Stimulated activated CD4-positive, alpha-beta T cell treated with anti-CD3 and anti-CD28 coated beads, Interleukin-4, amount 100 ng/mL, for 24 hours (primary cell): ENCODE data around the gene SLC5A1.
A peak's percentile ranks its signal among the peaks of the same experiment; 100 is the strongest.
"Not testable (repeated sequence)": the region's sequence is repeated elsewhere in the genome, so short reads cannot be mapped to it uniquely, and the experiment has no call there.

Experiments used
- DNase-seq: peaks from one replicate; pipeline ENCODE4 v3.0.0-alpha.2; 2020

The SLC5A1 gene

GRCh38 chr22:32097881-32098499, 54.9 kb downstream of the SLC5A1 start:
- DNase-seq: no peak

DNA sequence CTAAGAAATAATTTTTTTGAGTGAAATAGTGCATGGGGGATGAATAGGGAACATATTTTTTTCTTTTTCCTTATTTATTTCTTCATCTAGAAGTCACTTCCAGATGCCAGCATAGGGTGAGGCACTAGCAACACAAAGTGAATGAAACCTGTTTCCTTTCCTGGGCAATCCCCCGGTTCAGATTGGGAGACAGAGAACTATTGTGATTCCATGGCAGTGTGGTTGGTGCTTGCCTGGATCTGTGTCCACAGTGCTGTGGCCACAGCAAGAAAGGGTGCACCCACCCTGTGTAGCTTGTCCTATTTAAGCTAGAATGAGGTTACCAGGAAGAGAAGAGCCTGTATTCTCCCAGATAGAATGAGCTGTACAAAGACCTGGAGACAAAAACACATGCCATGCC, 57.6 kb downstream of the SLC5A1 start:
- no peak for DNase-seq

GRCh38 chr22:32103658-32104315, 60.7 kb downstream of the SLC5A1 start:
- DNase-seq: no peak

DNA sequence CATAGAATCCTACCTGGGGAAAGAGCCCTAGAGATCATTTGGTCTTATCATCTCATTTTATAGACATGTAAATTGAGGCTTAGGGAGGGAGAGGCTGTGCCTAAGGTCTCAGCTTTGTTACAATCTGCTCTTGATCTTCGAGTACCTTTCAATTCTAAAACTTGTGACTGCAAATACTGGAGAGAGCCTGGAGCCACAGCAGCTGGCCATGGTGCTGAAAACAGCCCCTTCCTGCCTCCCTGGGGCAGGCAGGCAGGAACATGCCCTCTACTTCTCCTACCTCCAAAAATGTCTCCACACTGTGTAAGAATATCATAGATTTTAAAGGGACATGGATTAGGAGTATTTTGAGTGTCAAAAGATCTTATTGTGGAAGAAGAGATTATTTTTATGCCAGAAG, 63.9 kb downstream of the SLC5A1 start:
- DNase-seq: no peak

DNA sequence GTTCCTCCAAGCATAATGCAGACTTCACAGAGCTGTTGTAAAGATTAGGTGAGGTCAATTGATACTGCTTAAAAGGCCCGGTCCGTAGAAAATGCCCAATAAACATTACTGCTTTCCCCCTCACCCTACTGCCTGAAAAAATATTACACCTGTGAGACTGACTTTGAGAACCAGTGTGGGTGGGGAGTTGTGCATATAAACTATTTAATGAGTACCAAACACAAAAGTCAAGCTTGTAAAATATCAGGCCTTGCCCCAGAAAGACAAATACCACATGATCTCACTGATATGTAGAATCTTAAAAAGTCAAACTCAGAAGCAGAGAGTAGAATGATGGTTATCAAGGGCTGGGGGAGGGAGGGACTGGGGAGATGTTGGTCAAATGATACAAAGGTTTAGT, 69.3 kb downstream of the SLC5A1 start:
- no peak for DNase-seq

GRCh38 chr22:32119568-32120235, 76.6 kb downstream of the SLC5A1 start:
- no peak for DNase-seq

DNA sequence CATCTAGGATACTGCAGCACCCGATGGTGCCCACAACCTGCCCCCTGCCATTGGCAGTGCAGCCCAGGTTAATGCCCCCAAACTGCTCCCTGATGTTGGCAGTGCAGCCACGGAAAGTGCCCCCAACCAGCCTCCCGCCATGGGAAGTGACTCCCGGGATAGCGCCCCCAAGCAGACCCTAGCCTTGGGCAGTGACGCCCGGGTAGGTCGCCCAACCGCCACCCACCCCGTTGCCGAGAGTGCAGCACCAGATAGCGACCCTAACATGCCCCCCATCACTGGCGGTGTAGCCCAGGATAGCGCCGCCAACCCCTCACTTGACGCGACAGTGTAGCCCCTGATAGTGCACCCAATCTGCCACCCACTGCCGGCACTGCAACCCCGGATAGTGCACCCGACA, 77.5 kb downstream of the SLC5A1 start:
- DNase-seq: no peak

- DNase-seq: no peak
Measured at GRCh38 chr22:32122899-32123298, 79.8 kb downstream of the SLC5A1 start.

GRCh38 chr22:32123657-32124056, 80.6 kb downstream of the SLC5A1 start:
- no peak for DNase-seq

- DNase-seq: no peak
Measured at GRCh38 chr22:32127904-32128303, 84.8 kb downstream of the SLC5A1 start.

DNA sequence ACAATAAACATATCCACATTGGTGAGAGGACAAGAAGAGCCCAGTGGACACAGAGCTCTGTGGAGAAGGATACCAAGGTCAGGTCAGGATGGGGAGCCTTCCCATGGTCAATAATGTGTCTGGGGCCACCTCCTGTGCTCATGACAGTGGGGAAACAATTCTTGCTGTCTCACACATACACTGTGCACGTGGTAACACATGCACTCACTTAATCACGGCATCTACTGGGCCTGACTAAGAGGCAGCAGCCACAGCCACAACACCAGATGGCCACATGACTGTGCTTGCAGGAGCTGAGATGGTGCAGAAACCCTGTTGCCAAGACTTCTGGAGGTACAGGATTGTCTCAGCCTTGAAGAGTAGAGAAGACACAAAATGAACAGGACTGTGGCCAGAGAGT, 87.4 kb downstream of the SLC5A1 start:
- DNase-seq: no peak

GRCh38 chr22:32132126-32132525, 89.1 kb downstream of the SLC5A1 start:
- DNase-seq: no peak

DNA sequence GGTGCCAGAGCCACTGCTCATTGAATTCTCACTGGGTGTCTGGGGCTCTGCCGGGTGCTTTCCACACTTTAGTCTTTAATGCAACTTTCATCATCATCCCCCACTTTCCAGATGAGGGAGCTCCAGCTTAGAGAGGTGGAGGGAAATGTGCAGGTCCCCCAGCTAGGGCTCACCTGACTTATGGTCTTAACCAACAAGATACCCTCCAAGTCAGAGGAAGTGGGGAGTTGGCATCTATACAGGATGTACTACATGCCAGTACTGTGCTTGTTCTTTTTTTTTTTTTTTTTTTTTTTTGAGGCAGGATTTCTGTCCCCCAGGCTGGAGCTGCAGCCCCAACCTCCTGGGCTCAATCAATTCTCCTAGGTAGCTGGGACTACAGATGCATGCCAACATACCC, 89.7 kb downstream of the SLC5A1 start:
- DNase-seq: no peak

- not testable (repeated sequence) for DNase-seq
Measured at GRCh38 chr22:32134796-32135195, 91.7 kb downstream of the SLC5A1 start.

DNA sequence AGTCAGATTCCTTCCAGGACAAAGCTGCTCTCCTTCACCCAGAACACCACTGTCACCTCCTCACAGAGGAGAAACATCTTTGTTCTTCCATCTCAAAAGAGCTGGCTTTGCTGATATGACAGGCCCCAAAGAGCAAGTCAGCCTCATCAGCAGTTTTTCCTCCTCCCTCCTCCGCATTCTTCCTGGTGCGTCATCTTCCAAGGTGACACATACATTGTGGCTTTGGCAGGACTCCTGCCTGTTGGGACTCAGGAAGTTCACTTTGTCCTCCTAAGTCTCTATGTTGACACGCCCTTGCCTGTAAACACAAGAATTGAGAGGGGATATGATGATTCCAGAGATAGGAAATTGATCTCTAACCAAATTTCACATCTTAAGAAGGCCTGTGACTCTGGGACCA, 92.9 kb downstream of the SLC5A1 start:
- DNase-seq: not testable (repeated sequence)

DNA sequence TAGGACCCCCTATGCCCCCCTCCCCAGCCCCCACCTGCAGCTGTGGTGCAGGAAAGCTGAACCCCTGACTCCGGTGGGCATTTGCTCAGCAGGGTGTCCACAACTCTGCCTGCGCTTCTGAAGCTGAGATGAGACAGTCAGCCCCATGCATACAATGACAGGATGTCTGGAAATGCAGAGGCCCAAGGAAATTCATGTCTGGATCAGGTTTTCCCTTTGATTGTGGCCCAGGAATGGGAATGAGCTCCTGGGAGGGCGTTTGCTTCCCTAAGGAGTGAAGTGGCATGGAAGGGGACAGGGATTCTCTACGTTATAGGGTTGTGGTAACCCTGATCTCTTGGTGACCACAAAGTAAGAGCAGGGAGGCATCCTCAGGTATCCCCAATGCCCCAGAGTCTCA, 93.8 kb downstream of the SLC5A1 start:
- not testable (repeated sequence) for DNase-seq

DNA sequence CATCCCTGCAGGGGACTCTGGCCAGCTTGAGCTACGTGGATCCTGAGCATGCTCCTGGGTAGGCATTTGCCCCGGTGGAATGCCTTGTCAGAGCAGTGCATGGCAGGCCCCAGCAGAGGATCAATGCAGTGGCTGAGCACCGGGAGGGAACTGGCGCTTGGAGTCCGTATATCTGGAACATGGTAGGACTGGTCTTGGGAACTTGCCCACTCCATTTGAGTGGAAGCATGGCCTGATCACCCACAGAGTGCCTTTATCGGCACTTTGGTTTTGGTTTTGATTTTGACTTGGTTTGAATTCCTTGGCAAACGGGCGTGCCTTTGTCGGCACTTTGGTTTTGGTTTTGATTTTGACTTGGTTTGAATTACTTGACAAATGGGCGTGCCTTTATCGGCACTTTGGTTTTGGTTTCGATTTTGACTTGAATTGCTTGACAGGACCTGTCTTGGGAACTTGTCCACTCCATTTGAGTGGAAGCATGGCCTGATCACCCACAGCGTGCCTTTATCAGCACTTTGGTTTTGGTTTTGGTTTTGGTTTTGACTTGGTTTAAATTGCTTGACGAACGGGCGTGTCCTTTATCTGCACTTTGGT, 94.8 kb downstream of the SLC5A1 start:
- DNase-seq: peak; percentile 68

GRCh38 chr22:32138576-32138975, 95.5 kb downstream of the SLC5A1 start:
- DNase-seq: not testable (repeated sequence)

GRCh38 chr22:32140688-32141087, 97.6 kb downstream of the SLC5A1 start:
- DNase-seq: not testable (repeated sequence)

DNA sequence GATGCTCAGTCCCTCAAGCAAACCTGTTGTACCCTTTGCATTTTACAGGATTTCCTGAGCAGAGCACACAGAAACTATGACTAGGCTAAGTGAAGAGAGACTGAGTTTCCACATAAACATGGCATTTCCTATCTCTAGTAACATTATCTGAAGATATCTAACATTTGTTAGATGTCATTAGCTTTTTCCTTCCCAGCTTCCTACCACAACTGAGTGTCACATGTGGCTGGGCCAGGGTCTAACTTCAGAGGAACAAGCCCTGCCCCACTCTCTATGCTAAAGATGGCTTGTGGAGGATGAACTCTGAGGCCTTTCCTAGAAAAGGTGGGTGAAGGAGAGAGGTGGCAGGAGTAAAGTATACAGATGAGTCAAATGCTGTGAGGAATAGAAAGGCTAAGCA, 99.5 kb downstream of the SLC5A1 start:
- DNase-seq: no peak

- DNase-seq: no peak
Measured at GRCh38 chr22:32144496-32145274, 101.6 kb downstream of the SLC5A1 start.

DNA sequence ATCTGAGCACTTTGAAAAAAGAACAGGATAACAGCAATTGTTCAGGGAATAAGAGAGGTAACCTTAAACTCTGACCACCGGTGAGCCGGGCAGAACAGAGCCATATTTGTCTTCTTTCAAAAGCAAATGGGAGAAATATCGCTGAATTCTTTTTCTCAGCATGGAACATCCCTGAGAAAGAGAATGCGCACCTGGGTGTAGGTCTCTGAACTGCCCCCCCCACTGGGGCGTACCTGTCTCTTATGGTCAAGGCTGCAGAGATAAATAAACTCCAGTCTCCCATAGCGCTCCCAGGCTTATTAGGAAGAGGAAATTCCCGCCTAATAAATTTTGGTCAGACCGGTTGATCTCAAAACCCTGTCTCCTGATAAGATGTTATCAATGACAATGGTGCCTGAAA, 104.1 kb downstream of the SLC5A1 start:
- DNase-seq: not testable (repeated sequence)

GRCh38 chr22:32148372-32148771, 105.3 kb downstream of the SLC5A1 start:
- DNase-seq: not testable (repeated sequence)
